ENCODE results near the gene SLC29A1. TPM values are rescaled to one million over a fixed set of nuclear protein-coding genes. Genes with fewer than 3 reads are reported as not detected.

SLC29A1 gene
- total and polyA plus RNA-seq, 2 of the 8 experiments (the other 6 are each of a cell fraction or from before 2014, with no cell fraction given): 187 to 558 TPM

DNA sequence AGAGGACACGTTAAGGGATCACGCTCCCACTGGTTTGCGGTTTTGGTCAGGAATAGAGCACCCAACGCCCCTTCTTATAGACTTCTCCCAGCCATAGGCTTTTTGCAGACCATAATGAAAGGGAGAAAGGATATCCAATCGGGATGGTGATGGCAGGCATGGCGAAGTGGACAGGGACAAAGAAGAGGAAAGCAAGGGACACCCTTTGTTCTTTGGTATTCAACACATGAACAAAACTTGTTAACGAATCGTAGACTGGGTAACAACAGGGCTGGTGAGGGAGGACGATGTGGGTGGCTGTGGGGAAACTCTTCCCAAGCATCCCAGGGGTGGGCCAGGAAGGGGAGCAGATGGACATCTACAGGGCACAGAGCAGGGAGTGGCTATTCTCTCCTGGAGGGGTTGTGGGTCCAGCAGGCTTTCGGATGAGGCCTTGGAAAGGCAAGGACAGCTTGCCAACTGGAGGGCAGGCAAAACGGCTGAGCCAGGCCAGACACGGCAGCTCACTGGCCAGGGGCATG, 22.1 kb downstream of the SLC29A1 start (continued):
- no peak for TF ChIP-seq RNF2 (IDR thresholded peaks at IDR 0.05; ENCODE audit: borderline replicate concordance, low read depth, low read length, missing control alignments, poor library complexity, severe bottlenecking)
- no peak for TF ChIP-seq SIX5 (IDR thresholded peaks at IDR 0.05; ENCODE audit: low read depth, low read length)
- TF ChIP-seq NRF1 (IDR thresholded peaks at IDR 0.05; ENCODE audit: low read depth, low read length): no peak
- TF ChIP-seq RXRA (IDR thresholded peaks at IDR 0.05; ENCODE audit: insufficient read depth, low read depth, low read length): no peak
- no peak for TF ChIP-seq PHF8 (conservative IDR thresholded peaks at IDR 0.05; ENCODE audit: low read depth, low read length)
- no peak for TF ChIP-seq KDM4A (IDR thresholded peaks at IDR 0.05; ENCODE audit: low read depth, low read length, severe bottlenecking)
- no peak for TF ChIP-seq BACH1 (IDR thresholded peaks at IDR 0.05; ENCODE audit: low read length)
- no peak for TF ChIP-seq SRF (IDR thresholded peaks at IDR 0.05; ENCODE audit: low read depth, low read length)
